ENCODE measurements around the gene LBH. TPM values are rescaled to one million over a fixed set of nuclear protein-coding genes. Genes with fewer than 3 reads are reported as not detected.

LBH gene
- total RNA-seq, 1 experiment from 2014 or later: 5.8 TPM

DNA sequence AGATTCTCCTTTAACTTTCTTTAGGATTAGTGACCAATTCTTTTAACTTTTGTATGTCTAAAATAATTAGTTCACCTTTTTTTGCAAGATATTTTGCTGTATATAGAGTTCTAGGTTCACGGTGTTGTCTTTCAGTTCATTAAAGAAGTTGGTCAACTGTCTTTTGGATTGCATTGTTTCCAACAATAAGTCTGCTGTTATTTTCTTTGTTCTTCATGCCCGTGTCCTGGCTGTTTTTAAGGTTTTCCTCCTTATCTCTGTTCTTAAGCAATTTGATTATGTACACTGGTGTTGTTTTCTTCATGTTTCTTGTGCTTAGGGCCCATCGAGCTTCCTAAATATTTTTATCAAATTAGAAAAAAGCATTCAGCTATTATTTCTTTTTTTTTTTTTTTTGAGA lies 54.4 kb downstream of the LBH start:
- Histone ChIP-seq H3K9ac (ENCODE audit: low read length) (no peak overlapping the region), H3K9me3 (ENCODE audit: low read length) (no peaks in the 10 kb centered on the region), H3K4me3 (ENCODE audit: low read length) (no peak overlapping the region), H3K27ac (ENCODE audit: low read length) (no peak overlapping the region), H4K20me1 (ENCODE audit: low read length) (no peaks in the 10 kb centered on the region), H3K79me2 (ENCODE audit: low read length) (no peaks in the 10 kb centered on the region), H3F3A (ENCODE audit: low read length, unreplicated experiment) (no peaks in the 10 kb centered on the region), H3K4me1 (ENCODE audit: insufficient read depth, low read length) (no peaks in the 10 kb centered on the region), H3K27me3 (ENCODE audit: low read length) (no peaks in the 10 kb centered on the region), H3K4me2 (ENCODE audit: low read length) (no peak overlapping the region), H3K36me3 (ENCODE audit: low read depth, low read length) (no peaks in the 10 kb centered on the region), H2AFZ (ENCODE audit: low read length) (no peak overlapping the region), H3K9me2 (replicated peaks; ENCODE audit: low read length) (no peaks in the 10 kb centered on the region)
- no TSS peak for BruUV-seq (replicated peaks)
- ATAC-seq: no peak
- ChIA-PET POLR2A (ENCODE audit: unreplicated experiment) (no interaction called here), CTCF (no interaction called here)
- DNase-seq: no peak
- intact Hi-C loops (cut with micrococcal nuclease): no loop called here
- TF ChIP-seq EZH2 (IDR thresholded peaks at IDR 0.05; ENCODE audit: low read length, unreplicated experiment) (no peak), CTCF (conservative IDR thresholded peaks at IDR 0.05; ENCODE audit: low read depth, low read length) (no peak), EZH2phosphoT487 (IDR thresholded peaks at IDR 0.05; ENCODE audit: borderline replicate concordance, low read length) (no peak)

DNA sequence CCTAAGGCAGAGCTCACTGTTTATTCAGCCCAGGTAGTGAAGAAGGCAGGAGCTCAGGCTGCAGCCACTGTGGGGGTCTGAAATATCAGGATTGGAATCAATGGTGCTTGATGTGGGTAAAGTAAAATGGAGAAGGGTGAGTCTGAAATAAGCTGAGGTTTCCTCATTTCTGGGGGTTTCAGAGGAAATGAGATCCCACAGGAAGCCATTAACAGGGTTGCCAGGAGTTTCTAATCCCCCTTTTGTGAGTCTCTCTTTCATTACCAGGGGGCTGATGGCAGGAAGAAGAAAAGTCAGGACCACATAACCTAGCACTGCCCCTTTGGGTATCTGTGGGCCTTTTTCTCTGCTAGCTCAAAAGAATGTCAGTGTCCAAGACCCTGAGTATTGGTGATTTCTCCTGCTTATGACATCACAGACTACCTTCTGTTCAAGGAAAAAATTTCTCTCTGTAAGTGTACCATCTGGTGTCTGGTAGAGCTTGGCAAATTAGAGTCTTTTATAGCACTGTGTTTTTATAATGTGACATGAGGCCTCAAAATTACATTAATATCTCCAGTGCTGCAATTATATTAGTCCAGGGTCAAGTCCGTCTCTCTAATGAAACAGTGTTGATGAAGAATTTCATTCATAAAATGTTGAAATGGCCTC lies 56.0 kb downstream of the LBH start:
- Histone ChIP-seq H3K36me3 (ENCODE audit: low read depth, low read length) (no peaks in the 10 kb centered on the region), H3K79me2 (ENCODE audit: low read length) (no peaks in the 10 kb centered on the region), H3K27me3 (ENCODE audit: low read length) (no peaks in the 10 kb centered on the region), H3K9ac (ENCODE audit: low read length) (no peak overlapping the region), H3K9me3 (ENCODE audit: low read length) (no peaks in the 10 kb centered on the region), H3K9me2 (replicated peaks; ENCODE audit: low read length) (no peaks in the 10 kb centered on the region), H3K4me2 (ENCODE audit: low read length) (no peak overlapping the region), H4K20me1 (ENCODE audit: low read length) (no peaks in the 10 kb centered on the region), H2AFZ (ENCODE audit: low read length) (no peak overlapping the region), H3K27ac (ENCODE audit: low read length) (no peak overlapping the region), H3F3A (ENCODE audit: low read length, unreplicated experiment) (no peaks in the 10 kb centered on the region), H3K4me3 (ENCODE audit: low read length) (no peak overlapping the region), H3K4me1 (ENCODE audit: insufficient read depth, low read length) (no peaks in the 10 kb centered on the region)
- POLR2A ChIA-PET (ENCODE audit: unreplicated experiment): no interaction called here
- ATAC-seq (no peak), DNase-seq (no peak)
- BruUV-seq (replicated peaks): no TSS peak
- TF ChIP-seq EZH2phosphoT487 (IDR thresholded peaks at IDR 0.05; ENCODE audit: borderline replicate concordance, low read length) (no peak), EZH2 (IDR thresholded peaks at IDR 0.05; ENCODE audit: low read length, unreplicated experiment) (no peak), CTCF (conservative IDR thresholded peaks at IDR 0.05; ENCODE audit: low read depth, low read length) (no peak)
- intact Hi-C loops (cut with micrococcal nuclease): no loop called here
- CTCF ChIA-PET: no interaction called here

DNA sequence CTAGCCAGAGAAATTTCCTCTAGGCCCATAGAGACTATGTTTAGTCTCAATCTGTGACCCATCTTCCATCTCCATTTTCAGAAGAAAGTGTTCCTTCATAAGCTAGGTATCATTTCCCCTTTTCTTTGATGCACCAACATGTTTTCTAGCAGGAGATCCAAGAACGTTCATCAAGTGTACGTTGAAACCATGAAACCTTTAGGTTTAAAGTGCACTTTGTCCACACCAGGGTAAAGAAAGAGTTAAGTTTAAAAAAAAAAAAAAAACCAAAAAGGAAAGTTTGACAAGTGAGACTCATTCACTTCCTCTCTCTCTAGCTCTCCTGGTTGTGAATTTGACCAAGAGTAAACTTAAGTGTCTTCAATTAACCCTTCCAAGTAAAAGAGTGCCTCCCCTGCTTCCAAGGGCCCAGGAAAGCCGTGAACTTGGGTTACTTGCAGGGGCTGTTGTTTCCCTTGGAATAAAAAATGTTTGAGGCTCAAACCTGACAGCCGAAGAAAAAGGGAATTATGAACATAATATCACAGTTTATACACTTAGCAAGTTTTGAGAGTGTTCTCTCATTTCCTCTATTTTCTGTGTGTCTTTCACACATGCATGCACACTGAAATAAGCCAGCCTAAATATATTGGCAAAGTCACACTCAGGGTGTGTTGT lies 56.7 kb downstream of the LBH start:
- ChIA-PET POLR2A (ENCODE audit: unreplicated experiment) (no interaction called here), CTCF (no interaction called here)
- Histone ChIP-seq H3F3A (ENCODE audit: low read length, unreplicated experiment) (no peaks in the 10 kb centered on the region), H3K36me3 (ENCODE audit: low read depth, low read length) (no peaks in the 10 kb centered on the region), H3K4me3 (ENCODE audit: low read length) (no peak overlapping the region), H3K27ac (ENCODE audit: low read length) (no peak overlapping the region), H3K27me3 (ENCODE audit: low read length) (no peaks in the 10 kb centered on the region), H3K4me2 (ENCODE audit: low read length) (no peak overlapping the region), H3K4me1 (ENCODE audit: insufficient read depth, low read length) (peaks cover 2% of the 10 kb centered on the region), H3K9me2 (replicated peaks; ENCODE audit: low read length) (no peaks in the 10 kb centered on the region), H3K9ac (ENCODE audit: low read length) (no peak overlapping the region), H3K79me2 (ENCODE audit: low read length) (no peaks in the 10 kb centered on the region), H3K9me3 (ENCODE audit: low read length) (no peaks in the 10 kb centered on the region), H2AFZ (ENCODE audit: low read length) (no peak overlapping the region), H4K20me1 (ENCODE audit: low read length) (no peaks in the 10 kb centered on the region)
- intact Hi-C loops (cut with micrococcal nuclease): no loop called here
- BruUV-seq (replicated peaks): no TSS peak
- DNase-seq: no peak
- TF ChIP-seq EZH2 (IDR thresholded peaks at IDR 0.05; ENCODE audit: low read length, unreplicated experiment) (no peak), CTCF (conservative IDR thresholded peaks at IDR 0.05; ENCODE audit: low read depth, low read length) (no peak), EZH2phosphoT487 (IDR thresholded peaks at IDR 0.05; ENCODE audit: borderline replicate concordance, low read length) (no peak)
- ATAC-seq: no peak
